ENCODE results near the gene VTI1A.

Gene VTI1A

GRCh38 chr10:112815269-112816032 is 368.4 kb downstream of the VTI1A start:
- no peak for DNase-seq

DNA sequence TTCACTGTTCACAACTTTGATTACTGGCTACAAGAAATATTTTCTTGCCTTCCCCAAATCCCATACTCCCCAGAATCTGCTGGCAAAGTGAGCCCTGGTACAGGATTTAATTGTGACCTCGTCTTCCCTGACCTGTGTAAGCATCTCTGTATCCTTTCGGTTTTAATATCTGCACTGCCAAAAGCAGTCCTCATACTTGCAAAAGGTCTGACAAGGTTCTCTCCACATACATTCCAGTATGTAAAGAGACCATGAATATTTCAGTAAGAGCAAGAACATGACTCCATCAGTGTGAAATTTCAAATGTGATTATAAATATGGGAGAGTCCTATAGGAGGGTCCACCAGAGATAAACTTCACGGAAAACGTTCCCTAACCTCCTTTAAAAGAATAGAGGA is 369.0 kb downstream of the VTI1A start:
- DNase-seq = no peak

DNA sequence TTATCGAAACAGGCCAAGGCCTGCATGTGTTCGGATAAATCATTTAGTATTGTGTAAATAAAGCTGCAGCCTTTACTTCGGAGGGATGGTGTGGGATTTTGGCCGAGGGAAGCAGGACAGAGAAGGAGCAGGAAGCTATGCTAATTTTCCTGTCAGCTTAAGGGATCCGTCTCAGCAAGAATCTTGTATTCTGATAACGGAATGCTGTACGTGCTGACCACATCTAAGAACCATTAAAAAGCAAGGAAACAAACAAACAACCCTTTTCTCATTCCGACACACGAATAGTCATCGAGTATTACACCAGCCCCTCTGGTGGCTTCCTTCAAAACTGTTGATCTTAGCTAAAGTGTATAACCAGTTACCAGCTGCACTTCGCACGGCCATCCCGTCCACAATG is 369.9 kb downstream of the VTI1A start:
- DNase-seq = no peak

DNA sequence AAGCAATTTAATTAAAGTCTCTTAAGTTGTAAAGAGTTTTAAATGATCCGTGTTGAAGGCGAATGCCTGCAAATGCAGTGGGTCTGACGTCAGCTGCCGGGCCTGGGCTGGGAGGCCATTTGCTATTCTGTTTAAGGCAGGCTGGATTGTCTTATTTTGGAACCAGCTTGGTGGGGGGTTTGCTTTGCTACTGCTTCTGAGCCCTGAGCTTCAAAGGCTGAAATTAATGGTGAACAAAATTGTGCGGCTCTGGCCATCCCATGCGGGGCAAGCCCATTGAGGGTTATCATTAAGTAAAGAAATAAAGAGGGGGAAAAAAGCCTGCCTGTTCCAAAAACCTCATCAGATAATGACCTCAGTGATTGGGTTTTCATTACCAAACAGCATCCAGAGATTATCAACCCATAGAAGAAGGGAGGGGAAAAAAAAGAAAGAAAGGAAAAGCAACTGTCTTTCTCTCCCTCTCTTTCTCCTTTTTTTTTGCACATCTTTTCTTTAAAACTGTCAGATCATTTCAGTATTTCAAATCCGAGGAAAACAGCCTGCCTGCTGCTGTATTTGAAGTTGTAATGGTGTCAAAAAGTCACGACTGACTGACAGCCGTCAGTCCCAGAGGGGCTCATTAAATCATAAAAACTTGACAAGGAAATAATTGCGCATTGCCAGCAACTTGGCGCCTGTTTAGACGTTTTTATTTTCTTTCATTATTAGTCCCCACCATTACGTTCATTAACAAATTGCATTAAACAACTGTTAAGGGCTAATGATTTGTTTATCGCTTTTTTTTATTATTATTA is 371.2 kb downstream of the VTI1A start:
- no peak for DNase-seq

DNA sequence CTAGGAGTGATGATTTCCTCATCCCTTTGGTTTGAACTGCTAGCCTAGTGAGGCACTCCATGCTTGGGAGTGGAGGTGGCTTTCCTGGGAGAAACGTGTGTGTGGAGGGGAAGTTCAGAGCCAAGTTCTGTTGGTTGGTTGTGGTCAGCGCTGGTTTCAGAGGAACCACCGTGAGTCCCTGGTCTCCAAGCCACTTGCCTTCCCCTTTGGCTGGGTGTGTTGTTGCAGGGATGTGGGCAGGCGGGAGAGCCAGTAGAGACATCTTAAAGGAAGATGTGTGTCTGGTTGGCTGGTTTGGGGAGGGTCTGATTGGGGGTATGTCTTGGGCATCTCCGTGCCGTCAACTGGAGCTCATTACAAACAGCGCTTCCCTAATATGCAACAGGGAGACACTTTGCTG is 372.2 kb downstream of the VTI1A start:
- no peak for DNase-seq

DNA sequence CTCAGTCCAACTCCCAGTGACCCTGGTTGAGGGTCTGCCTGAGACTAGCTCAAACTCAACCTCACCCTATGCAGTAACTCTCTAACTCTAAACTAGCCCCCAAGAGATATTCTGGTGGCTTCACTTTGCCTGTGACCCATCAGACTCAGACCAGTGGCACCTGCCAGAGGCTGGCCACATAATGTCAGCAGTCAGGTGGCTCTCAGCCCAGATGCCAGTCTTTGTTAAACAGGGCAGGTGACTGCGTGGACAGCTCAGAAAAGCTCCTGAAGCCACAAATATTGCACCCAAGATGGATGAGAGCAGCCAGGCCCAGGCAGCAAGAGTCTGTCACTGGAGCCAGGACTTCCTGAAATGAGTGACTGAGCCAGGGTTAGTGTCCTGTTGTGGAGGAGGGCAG is 373.3 kb downstream of the VTI1A start:
- DNase-seq = no peak

GRCh38 chr10:112821038-112821437 is 374.0 kb downstream of the VTI1A start:
- DNase-seq = no peak

DNA sequence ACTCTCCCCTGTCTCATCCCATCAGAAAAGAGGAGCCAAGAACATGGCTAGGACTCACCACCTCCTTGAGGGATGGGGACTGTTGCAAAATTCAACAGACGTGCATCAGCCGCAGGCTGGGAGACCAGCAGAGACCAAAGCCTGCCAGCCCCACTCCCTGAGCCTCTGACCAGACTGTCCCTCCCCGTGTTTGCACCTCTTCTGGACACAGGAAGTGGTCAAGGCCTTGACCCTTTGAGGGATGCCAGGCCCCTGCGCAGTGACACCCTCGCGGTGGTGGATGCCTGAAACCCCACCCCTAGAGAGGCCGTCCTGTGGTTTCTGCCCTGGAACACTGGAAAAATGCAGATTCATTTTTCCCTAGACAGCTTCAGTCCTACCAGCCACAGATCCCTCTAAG is 374.6 kb downstream of the VTI1A start:
- no peak for DNase-seq

DNA sequence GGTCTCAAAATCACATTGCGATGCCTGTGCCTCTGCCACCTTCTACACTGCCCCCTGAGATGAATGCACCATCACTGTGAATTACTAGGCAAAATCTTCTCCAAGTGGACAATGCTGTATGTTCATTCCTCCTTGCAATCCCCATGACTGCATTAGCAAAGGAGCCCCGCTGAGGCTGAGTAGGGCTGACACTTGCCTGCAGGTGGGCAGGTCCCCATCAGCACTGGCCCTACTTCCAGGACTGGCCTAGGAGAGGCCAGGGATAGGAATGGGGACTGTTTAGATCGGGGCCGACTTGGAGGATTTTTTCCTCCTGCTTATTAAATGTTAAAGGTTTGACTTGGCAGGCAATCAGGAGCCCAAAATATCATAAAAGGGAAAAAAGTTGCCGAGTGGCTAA is 376.0 kb downstream of the VTI1A start:
- no peak for DNase-seq

- DNase-seq = no peak
These were observed 376.6 kb downstream of the VTI1A start for GRCh38 chr10:112823604-112824003.

DNA sequence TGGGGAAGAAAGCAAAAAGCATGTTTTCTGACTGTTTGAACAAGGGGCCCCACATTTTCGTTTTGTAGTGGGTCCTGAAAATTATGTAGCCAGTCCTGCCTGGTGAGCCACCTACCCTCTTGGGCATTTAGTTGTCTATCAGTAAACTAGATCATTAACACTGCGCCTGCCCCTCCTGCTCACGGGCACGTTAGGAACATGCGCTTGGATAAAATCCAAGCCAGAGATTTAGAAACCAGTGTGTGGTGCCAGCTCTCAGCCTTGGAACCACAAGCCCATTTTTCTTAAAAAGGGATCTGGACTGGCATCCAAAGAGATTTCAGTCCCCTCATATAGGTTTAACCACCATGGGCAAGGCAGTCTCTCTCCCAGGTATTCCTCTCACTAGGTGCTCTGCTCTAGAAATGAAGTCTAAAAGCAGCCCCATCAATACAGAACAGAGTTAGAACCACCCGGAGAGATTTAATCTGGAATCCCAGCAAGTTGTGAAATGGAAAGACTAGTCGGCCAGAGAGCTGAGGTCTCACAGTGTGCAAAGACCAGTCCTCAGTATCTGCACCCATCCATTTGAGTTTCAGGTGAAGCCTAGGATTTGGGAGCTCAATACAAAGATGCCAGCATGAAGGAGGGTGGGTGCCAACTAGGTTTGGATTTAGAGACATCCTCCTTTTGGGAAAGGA is 379.1 kb downstream of the VTI1A start:
- no peak for DNase-seq

GRCh38 chr10:112827086-112827485 is 380.1 kb downstream of the VTI1A start:
- DNase-seq = no peak

DNA sequence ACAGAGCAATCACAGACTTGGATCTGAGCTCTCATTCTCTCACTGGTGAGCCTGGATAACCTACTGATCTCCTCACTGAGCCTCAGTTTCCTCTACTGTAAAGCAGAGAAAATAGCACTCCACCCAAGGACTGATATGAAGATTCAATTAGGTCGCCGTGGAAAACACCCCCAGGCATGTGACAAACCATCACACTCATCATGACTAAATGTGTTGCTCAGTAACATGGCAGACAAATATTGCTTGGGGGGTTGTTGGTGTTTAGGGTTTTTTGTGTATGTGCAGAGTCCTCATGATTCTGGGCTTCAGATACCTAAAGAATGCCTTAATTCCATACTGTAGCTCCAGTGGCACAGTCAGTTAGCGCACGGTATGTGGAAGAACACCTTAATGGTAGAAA is 380.9 kb downstream of the VTI1A start:
- no peak for DNase-seq

DNA sequence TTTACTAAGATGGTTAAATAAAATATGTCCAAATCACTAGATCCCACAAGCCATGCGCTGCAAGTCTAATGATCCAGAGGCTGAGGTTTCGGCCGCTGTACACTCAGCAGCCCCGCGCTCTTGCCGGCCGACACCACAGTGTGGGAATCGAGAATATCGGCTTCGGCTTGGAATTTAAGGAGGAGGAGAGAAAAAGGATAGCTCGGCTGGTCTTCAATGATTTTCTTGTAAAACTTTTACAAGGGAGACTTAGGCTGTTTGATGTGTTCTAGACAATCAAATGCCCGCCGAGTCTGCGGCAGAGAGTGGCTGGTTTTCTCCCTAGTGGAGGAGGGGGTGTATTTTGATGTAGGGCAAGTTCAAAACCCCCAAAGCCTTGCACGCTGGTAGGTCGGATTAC is 384.8 kb downstream of the VTI1A start:
- DNase-seq = no peak

GRCh38 chr10:112832361-112832878 is 385.4 kb downstream of the VTI1A start:
- no peak for DNase-seq

- no peak for DNase-seq
These were observed 385.9 kb downstream of the VTI1A start for GRCh38 chr10:112832959-112833358.

DNA sequence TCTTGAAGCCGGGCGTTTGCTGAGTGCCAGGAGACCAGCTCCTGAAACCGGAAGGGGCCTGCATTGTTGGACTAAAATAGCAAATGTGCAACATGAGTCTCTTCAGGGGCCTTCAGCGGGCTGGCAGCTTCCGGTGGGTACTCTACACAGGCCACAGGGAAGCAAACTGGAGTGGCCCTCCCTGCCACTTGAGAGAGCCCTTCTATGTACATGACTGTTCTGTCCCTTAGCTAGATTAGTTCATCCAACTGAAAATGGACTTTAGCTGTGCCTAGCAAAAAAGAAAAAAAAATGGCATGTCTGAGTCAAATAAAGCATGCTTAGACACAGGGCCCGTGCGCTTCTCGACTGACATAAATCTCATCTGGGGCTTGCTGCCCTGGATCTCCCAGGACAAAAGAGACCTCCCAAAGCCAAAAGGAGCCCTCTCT is 387.8 kb downstream of the VTI1A start:
- no peak for DNase-seq

GRCh38 chr10:112835217-112835715 is 388.3 kb downstream of the VTI1A start:
- DNase-seq = no peak

DNA sequence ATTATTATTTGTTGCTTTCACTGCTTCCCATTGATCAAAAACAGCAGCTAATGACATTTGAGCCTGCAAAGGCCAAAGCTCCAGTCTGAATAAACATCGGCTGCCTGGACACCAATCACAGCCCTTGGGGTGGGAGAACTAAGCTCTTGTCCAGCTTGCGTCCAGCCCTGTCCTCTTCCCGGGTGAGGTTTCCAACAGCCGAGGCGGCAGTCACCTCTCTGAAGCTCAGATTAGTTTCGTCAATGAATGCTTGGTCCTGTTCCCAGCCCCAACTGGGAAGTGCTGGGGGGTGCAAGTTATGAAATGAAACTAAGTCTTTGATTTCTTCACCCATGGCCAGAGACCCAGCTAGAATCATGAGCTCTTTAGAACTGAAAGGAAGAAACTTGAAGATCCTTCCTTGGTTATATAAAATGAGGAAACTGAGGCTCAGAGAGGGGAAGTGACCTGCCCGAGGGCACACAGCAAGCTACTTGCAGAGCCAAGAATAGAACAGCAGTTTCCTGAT is 389.0 kb downstream of the VTI1A start:
- no peak for DNase-seq

- no peak for DNase-seq
These were observed 391.9 kb downstream of the VTI1A start for GRCh38 chr10:112838784-112839481.

DNA sequence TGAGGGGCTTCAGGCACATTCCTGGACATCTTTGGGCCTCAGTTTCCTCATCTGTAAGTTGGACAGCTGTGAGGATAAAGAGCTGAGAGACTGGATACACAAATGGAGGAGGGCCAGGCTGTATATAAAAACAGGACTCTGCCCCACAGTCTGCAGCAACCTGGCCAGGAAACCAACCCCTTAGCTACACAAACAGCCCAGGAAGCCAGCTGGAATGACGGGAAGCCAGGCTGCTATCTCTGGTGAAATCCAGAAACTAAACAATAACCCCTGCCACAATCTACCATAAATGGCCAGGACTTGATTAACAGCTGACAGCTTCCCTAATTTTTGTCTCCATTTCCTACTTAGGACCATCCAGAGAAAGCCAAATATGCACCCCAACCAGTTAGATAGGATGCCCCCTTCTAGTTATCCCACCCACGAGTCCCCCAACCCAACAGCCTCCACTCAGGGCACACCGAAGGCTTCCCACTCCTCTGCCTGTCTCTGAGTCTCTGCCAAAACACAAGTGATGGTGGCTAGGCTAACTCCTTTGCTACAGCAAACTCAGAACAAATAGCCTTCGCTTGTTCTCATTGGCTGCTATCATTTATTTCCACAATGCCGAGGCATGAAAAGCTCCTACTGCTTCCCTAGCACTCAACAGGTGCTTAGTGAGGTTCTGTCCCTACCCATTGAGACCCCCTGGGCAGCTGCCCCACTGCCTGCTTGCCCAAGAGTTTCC is 393.1 kb downstream of the VTI1A start:
- DNase-seq = no peak

DNA sequence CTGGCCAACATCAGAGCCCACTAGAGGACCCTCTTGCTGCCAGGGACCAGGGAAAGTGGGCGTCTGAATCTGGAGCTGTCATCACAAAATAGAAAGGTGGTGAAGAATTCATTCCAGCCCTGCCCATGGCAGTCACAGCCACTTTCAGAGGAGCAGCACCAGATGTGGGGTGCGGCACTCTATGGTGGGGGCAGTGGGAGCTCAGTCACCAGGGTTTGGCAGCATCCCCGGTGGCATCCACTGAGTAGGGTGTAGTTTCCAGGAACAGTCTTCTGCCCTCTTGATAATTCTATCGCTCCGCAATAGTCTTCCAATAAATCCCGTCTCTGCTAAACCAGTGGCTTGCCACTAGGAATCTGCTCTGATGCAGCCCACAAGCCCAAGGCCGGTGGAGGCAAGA is 394.5 kb downstream of the VTI1A start:
- no peak for DNase-seq
